ENCODE data around the gene WNT11. TPM values are rescaled to one million over a fixed set of nuclear protein-coding genes. Genes with fewer than 3 reads are reported as not detected.

The WNT11 gene
- total and polyA plus RNA-seq, 2 of the 13 experiments (the other 11 are each of a cell fraction or from before 2014, with no cell fraction given): 0.34 to 0.66 TPM

- Histone ChIP-seq H2AFZ (ENCODE audit: low read length) (peak overlapping the region; percentile 13), H3K9me3 (ENCODE audit: low read length) (no peaks in the 10 kb centered on the region), H3K27ac (ENCODE audit: extremely low read length, insufficient read depth, low read length) (no peak overlapping the region), H3K27me3 (ENCODE audit: control insufficient read depth in 1 of 2, insufficient read depth in 2 of 2, low read length in 2 of 2) (peaks cover 4 to 14% of the 10 kb centered on the region in 2 experiments; a peak in 3 of 5 replicates), H3K4me2 (ENCODE audit: low read depth, low read length) (peak overlapping the region; percentile 63), H3K9ac (ENCODE audit: insufficient read depth, low read depth, low read length) (peak overlapping the region; percentile 52), H3K4me1 (ENCODE audit: insufficient read depth, low read length) (peaks cover 48% of the 10 kb centered on the region), H4K20me1 (ENCODE audit: insufficient read depth, low read length) (no peaks in the 10 kb centered on the region), H3K4me3 (replicated peaks in 1 of 3; ENCODE audit: insufficient read depth in 1 of 3, low read depth in 2 of 3, low read length in 3 of 3) (peak overlapping the region; percentile 33 to 54 (median 42); a peak in 5 of 6 replicates), H3K36me3 (replicated peaks in 1 of 2; ENCODE audit: control insufficient read depth in 1 of 2, insufficient read depth in 2 of 2, low read length in 2 of 2) (no peaks in the 10 kb centered on the region), H3K79me2 (ENCODE audit: insufficient read depth, low read length) (no peaks in the 10 kb centered on the region)
- in situ Hi-C loops (cut with HindIII; ENCODE audit: extremely low pct_ligation_motif_present, low pct_unique_long_range_greater_than_20kb) (no loop called here), intact Hi-C loops (cut with micrococcal nuclease; ENCODE audit: unreplicated experiment) (no loop called here)
- 21% methylated on average over 12 of the region's 17 CpGs for WGBS (ENCODE audit: low lambda C conversion rate)
- DNase-seq (ENCODE audit: low spot score): no peak
- POLR2A ChIA-PET: interaction anchor here (1.3 kb wide), 1 partner anchor 10 kb away, joined by 5 read pairs; no protein-coding TSS in a partner anchor
- FAIRE-seq: no peak
- ATAC-seq: peak; percentile 80
- no TSS peak for BruUV-seq (replicated peaks)
- CTCF ChIA-PET (ENCODE audit: low intra/inter-chr PET ratio, low total read pairs): no interaction called here
- TF ChIP-seq ZFP36 (IDR thresholded peaks at IDR 0.05; ENCODE audit: borderline replicate concordance, low read depth, low read length, partially characterized antibody) (no peak), TFDP2 (CRISPR knock-in tag; IDR thresholded peaks at IDR 0.05) (no peak), MAX (IDR thresholded peaks at IDR 0.05) (peak; percentile 64), GABPB1 (CRISPR knock-in tag; IDR thresholded peaks at IDR 0.05) (peak; percentile 58; the same call in 1 of the 2 replicates), FOXJ3 (CRISPR knock-in tag; IDR thresholded peaks at IDR 0.05; ENCODE audit: borderline replicate concordance) (no peak), MED1 (CRISPR knock-in tag; IDR thresholded peaks at IDR 0.05) (no peak), ZFP91 (CRISPR knock-in tag; IDR thresholded peaks at IDR 0.05; ENCODE audit: borderline replicate concordance) (peak; percentile 62; the same call in 1 of the 2 replicates), ZBTB38 (CRISPR knock-in tag; IDR thresholded peaks at IDR 0.05) (peak; percentile 72; the same call in 1 of the 2 replicates), DPF2 (CRISPR knock-in tag; IDR thresholded peaks at IDR 0.05; ENCODE audit: borderline replicate concordance, low read depth) (no peak), ZFY (CRISPR knock-in tag; IDR thresholded peaks at IDR 0.05) (peak; percentile 93), ELF1 (CRISPR knock-in tag; IDR thresholded peaks at IDR 0.05) (peak; percentile 40), ZIK1 (CRISPR knock-in tag; IDR thresholded peaks at IDR 0.05; ENCODE audit: borderline replicate concordance, low read depth) (0 out of 2 replicates have a peak, but pooled peaks have one; percentile 20), ZNF577 (CRISPR knock-in tag; IDR thresholded peaks at IDR 0.05; ENCODE audit: borderline replicate concordance, low read depth) (no peak), KDM4B (CRISPR knock-in tag; IDR thresholded peaks at IDR 0.05) (no peak), SAP130 (CRISPR knock-in tag; IDR thresholded peaks at IDR 0.05; ENCODE audit: low read depth) (peak; percentile 59), ZNF513 (CRISPR knock-in tag; conservative IDR thresholded peaks at IDR 0.05) (no peak)
- TF ChIP-seq, protein P1, sequence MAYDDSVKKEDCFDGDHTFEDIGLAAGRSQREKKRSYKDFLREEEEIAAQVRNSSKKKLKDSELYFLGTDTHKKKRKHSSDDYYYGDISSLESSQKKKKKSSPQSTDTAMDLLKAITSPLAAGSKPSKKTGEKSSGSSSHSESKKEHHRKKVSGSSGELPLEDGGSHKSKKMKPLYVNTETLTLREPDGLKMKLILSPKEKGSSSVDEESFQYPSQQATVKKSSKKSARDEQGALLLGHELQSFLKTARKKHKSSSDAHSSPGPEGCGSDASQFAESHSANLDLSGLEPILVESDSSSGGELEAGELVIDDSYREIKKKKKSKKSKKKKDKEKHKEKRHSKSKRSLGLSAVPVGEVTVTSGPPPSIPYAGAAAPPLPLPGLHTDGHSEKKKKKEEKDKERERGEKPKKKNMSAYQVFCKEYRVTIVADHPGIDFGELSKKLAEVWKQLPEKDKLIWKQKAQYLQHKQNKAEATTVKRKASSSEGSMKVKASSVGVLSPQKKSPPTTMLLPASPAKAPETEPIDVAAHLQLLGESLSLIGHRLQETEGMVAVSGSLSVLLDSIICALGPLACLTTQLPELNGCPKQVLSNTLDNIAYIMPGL (CRISPR knock-in tag; IDR thresholded peaks at IDR 0.05; ENCODE audit: borderline replicate concordance in 1 of 2, low read depth in 1 of 2): peak in 1 of 2 experiments; percentile 40; a peak in 1 of 4 replicates
Measured at GRCh38 chr11:76225122-76225611, 18.9 kb upstream of the WNT11 start.
